GM12801 (cell line): ENCODE data around the gene TEX28.

Experiments
- TF ChIP-seq, protein P1 (sequence below): IDR thresholded peaks from one replicate; pipeline ENCODE4 v1.5.1; 2011; ENCODE audit warnings: control low read depth; ENCODE audit not compliant: insufficient read length; ENCODE audit errors: extremely low read depth

The TEX28 gene

DNA sequence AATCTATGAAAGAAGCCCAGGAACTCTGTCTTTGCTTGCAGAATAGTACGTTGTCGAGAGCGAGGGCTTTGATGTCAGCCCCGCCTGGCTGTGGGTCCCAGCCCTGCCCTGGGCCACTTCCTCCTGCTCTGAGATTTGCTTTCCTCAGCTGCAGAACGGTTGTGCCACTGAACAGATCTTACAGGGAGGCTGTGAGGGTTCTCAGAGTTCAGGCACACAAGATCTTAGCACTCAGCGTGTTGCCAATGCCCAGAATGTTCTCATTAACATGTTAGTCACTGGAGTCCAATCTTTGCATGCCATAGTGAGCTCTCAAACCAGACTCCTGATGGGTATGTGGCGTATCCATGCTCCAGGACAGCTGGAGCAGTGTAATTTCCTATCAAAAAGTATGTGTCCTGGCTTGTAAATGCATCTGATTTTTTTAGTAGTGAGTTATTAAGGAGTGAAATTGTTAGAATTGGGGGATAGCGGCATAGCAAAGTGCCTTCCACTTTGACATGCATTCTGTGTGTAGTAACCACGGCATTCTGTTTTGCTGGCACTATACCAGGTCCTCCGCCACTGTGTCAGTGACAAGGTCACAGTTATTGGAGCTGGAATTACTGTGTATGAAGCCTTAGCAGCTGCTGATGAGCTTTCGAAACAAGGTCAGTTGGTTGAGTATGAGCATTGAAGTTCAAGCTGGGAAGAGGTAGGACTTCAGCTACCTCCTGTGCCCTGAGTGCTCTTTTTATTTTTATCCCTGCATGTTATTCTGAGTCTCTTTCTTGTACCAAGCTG, 32.3 kb upstream of the TEX28 start:
- TF ChIP-seq, protein P1, sequence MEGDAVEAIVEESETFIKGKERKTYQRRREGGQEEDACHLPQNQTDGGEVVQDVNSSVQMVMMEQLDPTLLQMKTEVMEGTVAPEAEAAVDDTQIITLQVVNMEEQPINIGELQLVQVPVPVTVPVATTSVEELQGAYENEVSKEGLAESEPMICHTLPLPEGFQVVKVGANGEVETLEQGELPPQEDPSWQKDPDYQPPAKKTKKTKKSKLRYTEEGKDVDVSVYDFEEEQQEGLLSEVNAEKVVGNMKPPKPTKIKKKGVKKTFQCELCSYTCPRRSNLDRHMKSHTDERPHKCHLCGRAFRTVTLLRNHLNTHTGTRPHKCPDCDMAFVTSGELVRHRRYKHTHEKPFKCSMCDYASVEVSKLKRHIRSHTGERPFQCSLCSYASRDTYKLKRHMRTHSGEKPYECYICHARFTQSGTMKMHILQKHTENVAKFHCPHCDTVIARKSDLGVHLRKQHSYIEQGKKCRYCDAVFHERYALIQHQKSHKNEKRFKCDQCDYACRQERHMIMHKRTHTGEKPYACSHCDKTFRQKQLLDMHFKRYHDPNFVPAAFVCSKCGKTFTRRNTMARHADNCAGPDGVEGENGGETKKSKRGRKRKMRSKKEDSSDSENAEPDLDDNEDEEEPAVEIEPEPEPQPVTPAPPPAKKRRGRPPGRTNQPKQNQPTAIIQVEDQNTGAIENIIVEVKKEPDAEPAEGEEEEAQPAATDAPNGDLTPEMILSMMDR, result no peak

DNA sequence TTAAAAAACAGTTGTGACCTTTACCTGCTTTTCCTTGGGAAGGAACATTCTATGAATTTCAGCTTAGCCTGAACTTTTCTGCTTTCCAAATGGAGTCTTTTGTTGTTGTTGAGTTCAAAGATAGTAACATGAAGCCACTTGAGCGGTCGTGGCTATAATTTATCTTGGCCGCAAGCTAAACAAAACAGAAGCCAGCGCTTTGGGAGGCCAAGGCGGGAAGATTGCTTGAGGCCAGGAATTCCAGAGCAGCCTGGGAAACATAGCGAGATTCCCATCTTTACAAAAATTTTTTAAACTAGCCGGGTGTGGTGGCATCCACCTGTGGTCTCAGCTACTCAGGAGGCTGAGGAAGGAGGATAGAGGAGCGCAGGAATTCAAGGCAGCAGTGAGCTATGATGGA, 30.6 kb upstream of the TEX28 start:
- TF ChIP-seq, protein P1, result no peak

DNA sequence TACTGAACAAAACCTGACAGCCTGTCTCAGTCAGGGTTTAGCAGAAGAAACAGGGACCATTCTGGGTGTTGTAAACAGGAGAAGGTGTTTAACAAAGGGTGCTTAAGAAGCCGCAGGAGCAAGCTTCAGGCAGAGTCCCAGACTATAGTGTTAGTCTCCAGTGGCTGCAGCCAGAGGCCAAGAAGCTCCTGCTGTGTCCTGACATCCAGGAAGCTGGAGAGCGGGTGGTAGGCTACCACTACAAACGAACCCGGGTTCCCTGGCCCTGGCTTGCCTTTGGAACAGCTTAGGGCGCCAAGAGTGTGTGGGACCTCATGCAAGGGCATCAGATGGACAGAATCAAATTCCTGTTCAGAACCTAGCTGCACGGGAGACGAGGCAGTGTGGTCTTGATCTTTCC, 28.6 kb upstream of the TEX28 start:
- TF ChIP-seq, protein P1, result no peak

DNA sequence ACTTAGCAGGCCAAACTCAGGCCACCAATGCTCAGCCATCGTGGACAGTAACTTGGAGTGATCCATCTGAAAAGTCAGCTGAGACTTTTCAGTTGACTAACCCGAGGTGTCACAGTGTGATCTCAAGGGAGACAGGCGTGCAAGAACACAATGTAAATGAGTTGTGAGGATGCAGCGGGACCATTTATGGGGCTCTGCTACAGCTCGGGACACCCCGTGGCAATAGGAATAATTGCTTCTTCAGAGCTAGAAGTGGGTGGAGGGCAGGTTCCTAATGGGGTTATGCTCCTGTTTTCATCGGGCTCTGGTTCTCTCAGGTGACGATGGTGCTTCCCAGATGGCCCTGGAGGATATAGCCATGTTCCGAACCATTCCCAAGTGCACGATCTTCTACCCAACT, 28.0 kb upstream of the TEX28 start:
- TF ChIP-seq, protein P1, result no peak

DNA sequence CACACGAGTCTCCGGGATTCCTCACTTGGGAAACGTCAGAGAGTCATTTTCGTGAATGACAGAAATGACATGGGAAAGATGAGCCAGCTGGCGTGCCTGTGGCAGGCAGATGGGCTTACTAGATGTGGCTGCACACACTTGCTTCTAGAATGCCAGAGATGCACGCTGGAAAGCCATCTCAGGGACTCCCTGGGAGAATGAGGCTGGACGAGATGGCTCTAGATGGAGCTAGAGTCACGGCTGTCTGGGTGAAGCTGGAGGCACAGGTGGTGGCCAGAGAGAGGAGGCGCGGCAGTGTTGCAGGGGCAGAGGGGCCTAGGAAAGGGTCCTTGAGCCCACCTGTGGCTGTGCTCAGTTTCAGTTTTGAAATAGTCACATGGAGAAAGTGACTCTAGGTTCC, 26.7 kb upstream of the TEX28 start:
- TF ChIP-seq, protein P1, result no peak

DNA sequence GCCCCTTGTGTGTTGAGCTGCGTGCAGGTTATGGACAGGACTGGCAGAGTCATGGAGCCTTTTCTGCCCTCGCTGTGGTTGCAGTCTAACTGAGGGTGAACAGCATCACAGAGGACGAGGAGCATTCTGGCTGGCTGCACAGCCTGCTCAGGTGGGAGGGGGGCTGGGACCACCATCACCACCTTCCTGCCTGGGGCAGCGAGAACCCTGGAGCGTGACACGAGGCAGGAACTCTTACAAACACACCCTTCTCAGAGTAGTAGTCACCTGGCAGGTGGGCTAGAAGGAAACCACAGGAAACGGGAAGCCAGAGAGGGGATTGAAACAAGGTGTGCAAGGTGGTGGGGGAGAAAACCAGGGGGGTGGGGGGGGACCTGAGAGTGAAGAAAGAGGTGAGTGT, 26.2 kb upstream of the TEX28 start:
- TF ChIP-seq, protein P1, result no peak

DNA sequence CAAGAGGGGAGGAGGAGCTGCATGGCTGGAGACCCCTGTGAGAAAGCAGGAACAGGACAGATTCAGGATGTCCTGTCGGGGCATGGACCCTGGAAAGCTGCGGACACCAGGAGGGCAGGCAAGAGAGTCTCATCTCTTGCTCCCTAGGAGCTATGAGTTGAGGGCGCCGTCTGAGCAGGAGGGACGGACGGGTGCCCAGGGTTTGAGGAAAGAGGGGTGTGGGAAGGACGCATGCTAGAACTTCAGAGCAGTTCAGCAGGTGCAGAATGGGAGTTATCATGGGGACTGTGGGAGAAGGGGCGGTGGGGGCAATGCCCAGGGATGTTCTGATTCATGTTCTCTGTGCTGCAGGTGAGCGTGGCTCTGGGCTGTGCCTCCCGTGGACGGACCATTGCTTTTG, 25.5 kb upstream of the TEX28 start:
- TF ChIP-seq, protein P1, result no peak
